ENCODE measurements around the gene WNK4.

WNK4 gene

GRCh38 chr17:42773290-42774035 is 6.9 kb upstream of the WNK4 start, which contains the start of gene VPS25:
Gene VPS25 (plus strand): TSS chr17:42773449. CDS start chr17:42773476, 27 bp downstream.
- peak; percentile 29 to 75 for DNase-seq

GRCh38 chr17:42774066-42774745 is 6.2 kb upstream of the WNK4 start:
- no peak for DNase-seq

- DNase-seq: no peak
These were observed 4.8 kb upstream of the WNK4 start for GRCh38 chr17:42775534-42776098.

- DNase-seq: no peak
These were observed 1.8 kb upstream of the WNK4 start for GRCh38 chr17:42778570-42778969.

GRCh38 chr17:42779304-42779935 is 990 bp upstream of the WNK4 start:
- no peak for DNase-seq

GRCh38 chr17:42780851-42781638 is 635 bp downstream of the WNK4 start:
- no peak for DNase-seq

GRCh38 chr17:42781639-42782165 is 1.3 kb downstream of the WNK4 start:
- no peak for DNase-seq

- no peak for DNase-seq
These were observed 2.0 kb downstream of the WNK4 start for GRCh38 chr17:42782166-42783061.

GRCh38 chr17:42783062-42783790 is 2.8 kb downstream of the WNK4 start:
- no peak for DNase-seq

- DNase-seq: no peak
These were observed 3.4 kb downstream of the WNK4 start for GRCh38 chr17:42783791-42784138.

GRCh38 chr17:42784409-42784808 is 4.0 kb downstream of the WNK4 start:
- no peak for DNase-seq

GRCh38 chr17:42784811-42785592 is 4.6 kb downstream of the WNK4 start:
- DNase-seq: no peak

- no peak for DNase-seq
These were observed 6.9 kb downstream of the WNK4 start for GRCh38 chr17:42787266-42787665.

GRCh38 chr17:42791948-42792347 is 11.5 kb downstream of the WNK4 start:
- no peak for DNase-seq

GRCh38 chr17:42792545-42792944 is 12.1 kb downstream of the WNK4 start:
- no peak for DNase-seq

- no peak for DNase-seq
These were observed 14.7 kb downstream of the WNK4 start for GRCh38 chr17:42795061-42795460.

GRCh38 chr17:42795465-42795864 is 15.1 kb downstream of the WNK4 start:
- DNase-seq: no peak

GRCh38 chr17:42796066-42796758 is 15.8 kb downstream of the WNK4 start:
- no peak for DNase-seq
